Measurements from ENCODE around the gene SYNGR4.
"Not testable (repeated sequence)": the region's sequence is repeated elsewhere in the genome, so short reads cannot be mapped to it uniquely, and the experiment has no call there.

Gene SYNGR4

GRCh38 chr19:48371771-48372170 lies 7.6 kb downstream of the SYNGR4 start:
- DNase-seq: not testable (repeated sequence)

DNA sequence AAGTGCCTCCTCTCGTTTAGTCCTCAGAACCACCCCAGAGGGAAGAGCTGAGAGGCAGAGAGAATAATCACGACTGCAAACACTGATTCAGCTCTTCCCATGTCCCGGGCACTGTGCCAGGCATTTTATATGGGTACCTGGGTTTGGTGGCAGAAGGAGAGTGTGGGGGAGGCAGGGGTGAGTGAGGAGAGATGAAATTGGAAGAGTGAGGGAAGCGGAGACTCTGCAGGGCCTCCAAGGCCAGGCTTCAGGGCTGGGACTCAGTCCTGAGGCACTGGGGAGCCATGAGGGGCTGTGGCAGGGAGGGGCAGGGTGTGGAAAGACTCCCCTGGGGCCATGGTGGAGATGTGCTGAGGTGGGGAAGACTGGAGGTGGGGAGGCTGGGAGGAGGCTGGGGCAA lies 8.7 kb downstream of the SYNGR4 start:
- peak; percentile 90 to 91 for DNase-seq

DNA sequence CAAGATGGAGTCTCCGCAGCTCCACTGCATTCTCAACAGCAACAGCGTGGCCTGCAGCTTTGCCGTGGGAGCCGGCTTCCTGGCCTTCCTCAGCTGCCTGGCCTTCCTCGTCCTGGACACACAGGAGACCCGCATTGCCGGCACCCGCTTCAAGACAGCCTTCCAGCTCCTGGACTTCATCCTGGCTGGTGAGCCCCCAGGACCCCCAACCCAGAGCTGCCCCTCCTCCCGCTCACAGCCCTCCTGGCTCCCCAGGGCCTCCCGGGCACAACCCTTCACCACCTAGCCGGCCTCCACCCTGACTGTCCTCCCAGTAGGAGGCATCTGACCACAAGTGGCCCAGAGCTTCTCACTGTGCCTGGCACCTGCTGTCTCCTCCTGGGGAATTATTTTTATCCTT lies 9.4 kb downstream of the SYNGR4 start:
- DNase-seq: no peak

- no peak for DNase-seq
Measured at GRCh38 chr19:48378194-48378570, 14.0 kb downstream of the SYNGR4 start.

- DNase-seq: no peak
Measured at GRCh38 chr19:48379058-48379457, 14.9 kb downstream of the SYNGR4 start.

GRCh38 chr19:48381178-48381950 lies 17.2 kb downstream of the SYNGR4 start:
- no peak for DNase-seq

DNA sequence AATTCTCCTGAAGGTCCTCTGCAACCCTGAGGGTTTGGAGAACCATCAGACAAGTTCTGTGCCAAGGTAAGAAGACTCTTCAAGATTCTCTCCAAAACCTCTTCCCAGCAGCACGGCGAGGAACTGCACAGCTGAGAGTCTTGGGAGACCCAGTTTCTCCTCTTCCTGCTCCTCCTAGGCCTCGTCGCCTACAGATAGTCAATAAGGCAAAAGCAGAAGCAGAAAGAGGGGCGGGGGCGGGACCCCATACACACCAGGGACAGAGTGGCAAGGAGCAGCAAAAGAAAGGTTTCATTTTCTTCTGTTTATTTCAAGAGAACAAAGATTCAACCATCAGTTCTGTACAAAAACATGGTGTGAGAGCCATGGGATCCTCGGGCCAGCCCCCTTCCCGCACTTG lies 18.1 kb downstream of the SYNGR4 start:
- DNase-seq: no peak

GRCh38 chr19:48385461-48386087 lies 21.4 kb downstream of the SYNGR4 start:
- DNase-seq: no peak

DNA sequence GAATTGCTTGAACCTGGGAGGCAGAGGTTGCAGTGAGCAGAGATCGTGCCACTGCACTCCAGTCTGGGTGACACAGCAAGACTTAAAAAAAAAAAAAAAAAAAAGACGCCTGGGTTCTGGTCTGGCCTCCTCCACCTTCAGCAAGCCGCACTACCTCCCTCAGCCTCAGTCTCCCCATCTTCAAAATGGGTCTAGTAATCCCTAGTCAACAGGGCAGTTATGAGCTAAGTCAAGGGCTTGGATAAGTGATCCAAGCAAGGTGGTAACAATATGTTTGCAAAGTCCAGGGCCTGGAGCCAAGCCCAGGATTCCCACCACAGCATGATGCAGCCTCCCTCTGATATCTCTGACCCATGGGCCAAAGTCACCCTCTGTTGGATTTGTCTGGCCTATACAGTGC lies 22.8 kb downstream of the SYNGR4 start:
- no peak for DNase-seq

DNA sequence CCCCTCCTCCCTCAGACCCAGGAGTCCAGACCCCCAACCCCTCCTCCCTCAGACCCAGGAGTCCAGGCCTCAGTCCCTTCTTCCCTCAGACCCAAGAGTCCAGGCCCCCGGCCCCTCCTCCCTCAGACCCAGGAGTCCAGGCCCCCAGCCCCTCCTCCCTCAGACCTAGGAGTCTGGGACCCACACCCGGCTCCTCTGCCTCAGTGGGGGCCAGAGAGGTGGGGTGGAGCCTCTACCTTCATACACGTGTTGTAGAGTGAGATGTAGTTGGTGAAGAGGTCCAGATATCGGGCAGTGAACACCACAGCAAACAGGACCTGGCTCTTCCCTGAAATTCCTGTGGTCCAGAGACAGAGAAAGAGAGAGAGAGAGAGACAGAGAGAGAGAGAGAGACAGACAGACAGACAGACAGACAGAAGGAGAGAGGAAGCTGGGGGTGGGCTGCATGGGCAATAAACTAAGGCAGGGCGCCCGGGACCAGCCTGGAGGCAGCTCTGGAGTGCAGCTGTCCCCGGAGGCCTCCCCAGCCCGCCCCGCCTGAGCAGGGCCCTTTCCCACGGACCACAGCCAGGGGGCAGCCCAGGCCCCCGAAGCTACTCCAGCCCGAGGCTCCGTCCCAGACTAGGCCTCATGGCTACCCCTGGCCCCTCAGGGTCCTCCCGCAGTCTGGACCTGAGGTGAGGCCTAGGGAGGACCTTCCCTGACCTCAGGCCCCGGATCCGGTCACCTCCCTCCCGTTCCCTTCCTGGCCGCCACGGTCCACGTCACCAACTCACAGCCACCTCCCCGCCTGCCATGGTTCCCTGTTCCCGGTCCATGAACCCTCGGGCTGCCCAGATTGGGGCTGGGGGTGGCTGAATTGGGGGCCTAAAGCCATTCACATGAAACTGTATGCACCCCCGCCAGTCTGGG lies 26.3 kb downstream of the SYNGR4 start:
- no peak for DNase-seq

- peak; percentile 35 to 70 for DNase-seq
Measured at GRCh38 chr19:48391100-48392005, 27.2 kb downstream of the SYNGR4 start, which contains the start of gene KDELR1. KDELR1 (minus strand) TSS chr19:48391551; CDS start chr19:48391358, 193 bp downstream.

- not testable (repeated sequence) for DNase-seq
Measured at GRCh38 chr19:48392006-48392344, 27.8 kb downstream of the SYNGR4 start.

DNA sequence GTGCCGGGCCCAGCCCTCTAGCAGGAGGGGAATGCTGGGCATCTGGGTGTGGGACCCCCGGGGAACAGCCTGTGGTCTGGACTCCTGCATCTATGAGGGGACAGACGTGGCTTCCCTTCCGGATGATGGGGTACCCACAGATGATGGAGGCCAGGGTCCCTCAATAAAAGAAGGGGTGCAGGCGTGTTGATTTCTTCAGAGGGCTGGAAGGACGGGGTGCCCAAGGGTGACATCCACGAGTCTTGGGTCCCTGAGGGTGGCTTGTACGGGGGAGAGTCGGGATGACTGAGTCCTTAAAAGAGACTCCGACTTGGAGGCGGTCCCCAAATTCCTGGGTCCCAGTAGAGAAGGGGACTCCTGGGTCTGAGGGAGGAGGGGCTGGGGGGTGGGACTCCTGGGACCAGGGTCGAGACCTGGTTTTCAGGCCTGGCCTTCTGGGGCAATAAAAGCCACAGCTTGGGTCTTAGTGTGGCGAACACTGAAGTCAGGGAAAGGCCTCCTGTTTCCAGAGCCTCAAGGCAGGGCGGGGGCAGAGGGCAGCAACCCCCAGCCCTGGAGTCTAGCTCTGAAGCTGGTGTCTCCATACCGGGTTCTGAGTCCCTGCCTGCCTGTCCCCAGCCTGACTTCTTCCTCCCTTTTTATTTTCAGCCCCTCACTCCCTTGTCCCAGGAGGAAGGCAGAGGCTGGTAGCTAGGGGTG lies 28.8 kb downstream of the SYNGR4 start:
- no peak for DNase-seq

GRCh38 chr19:48393559-48394330 lies 29.6 kb downstream of the SYNGR4 start, which contains the start of gene GRIN2D:
GRIN2D (plus strand) TSS chr19:48393668; CDS start chr19:48398393, 4,725 bp downstream.
- no peak for DNase-seq

- no peak for DNase-seq
Measured at GRCh38 chr19:48394331-48395169, 30.4 kb downstream of the SYNGR4 start.

- no peak for DNase-seq
Measured at GRCh38 chr19:48395170-48395455, 30.9 kb downstream of the SYNGR4 start.

GRCh38 chr19:48395499-48395898 lies 31.3 kb downstream of the SYNGR4 start:
- DNase-seq: no peak

DNA sequence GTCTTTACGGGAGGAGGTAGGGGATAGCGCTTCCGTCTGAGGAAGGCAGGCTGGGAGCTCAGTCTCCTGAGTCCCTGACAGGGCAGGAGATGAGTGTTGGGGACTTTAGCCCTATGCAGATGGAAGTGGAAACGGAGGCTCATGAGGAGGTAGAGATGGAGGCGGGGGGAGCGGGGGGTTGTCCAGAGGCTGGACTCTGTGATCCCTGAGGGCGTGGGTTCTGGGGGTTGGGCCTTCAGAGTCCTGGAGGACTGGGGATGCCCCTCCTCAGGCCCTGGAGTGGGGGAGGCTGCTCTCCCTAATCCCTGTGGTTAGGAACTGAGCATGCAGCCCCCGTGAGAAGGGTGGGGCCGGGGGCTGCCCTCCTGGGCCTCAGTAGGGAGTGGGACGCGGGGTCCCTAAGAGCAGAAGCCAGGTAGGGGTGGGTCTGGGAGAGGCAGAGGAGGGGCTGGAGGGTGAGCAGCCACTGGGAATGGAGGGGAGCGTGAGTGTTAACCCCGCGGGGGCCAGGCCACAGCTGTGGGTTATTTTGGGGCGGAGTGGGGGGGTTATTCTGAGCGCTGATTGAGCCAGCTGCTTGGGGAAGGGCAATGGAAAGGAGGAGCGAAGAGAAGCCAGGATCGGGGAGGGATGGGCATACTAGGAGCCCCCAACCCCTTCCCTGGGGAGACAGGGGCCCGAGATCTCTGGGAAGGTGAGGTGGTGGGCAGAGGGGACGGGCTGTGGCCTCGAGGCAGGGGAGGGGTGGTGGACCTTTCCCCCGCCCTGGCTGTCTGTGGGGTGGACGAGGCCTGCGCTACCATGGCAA lies 32.1 kb downstream of the SYNGR4 start:
- no peak for DNase-seq

DNA sequence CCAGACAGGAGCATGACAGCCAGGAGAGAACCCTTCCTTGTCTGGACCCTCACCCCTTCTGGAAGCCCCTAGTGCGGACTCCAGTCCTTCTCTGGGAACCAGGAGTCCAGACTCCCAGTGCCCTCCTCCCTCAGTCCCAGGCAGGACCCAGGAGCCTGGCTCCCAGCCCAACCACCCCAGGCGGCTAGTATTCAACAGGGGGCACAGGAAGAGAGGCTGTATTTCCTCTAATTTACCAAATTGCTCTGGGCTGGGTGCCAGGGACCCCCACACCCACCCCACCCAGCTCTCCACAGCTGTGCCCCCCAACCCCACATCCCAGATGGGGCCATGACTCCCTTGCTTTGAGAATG lies 32.6 kb downstream of the SYNGR4 start:
- no peak for DNase-seq
